Measurements from ENCODE around the gene CACNG8.
A peak's percentile ranks its signal among the peaks of the same experiment; 100 is the strongest.

CACNG8 gene

GRCh38 chr19:53960886-53961285, 1.9 kb upstream of the CACNG8 start:
- 7% methylated on average over 8 of the region's 8 CpGs for WGBS
- H3K14ac ChIP-seq (ENCODE audit: low read length in 2 of 2), result no peak overlapping the region
- no peak overlapping the region for H3K4me2 ChIP-seq (ENCODE audit: low read length, poor library complexity, severe bottlenecking)
- H3K27me3 ChIP-seq (ENCODE audit: control insufficient read depth in 1 of 2, insufficient read depth in 1 of 2, low read length in 2 of 2), result peaks cover 78 to 80% of the 10 kb centered on the region in 2 experiments
- no peak overlapping the region for H3K18ac ChIP-seq (ENCODE audit: low read depth in 1 of 2, low read length in 2 of 2)
- H3K4me1 ChIP-seq (ENCODE audit: control insufficient read depth, insufficient read depth, low read depth, low read length), result peaks cover 2% of the 10 kb centered on the region
- H3K9ac ChIP-seq (ENCODE audit: low read length), result no peak overlapping the region
- no peak overlapping the region for H2BK12ac ChIP-seq (ENCODE audit: low read length in 2 of 2)
- H4K8ac ChIP-seq (ENCODE audit: low read length), result no peak overlapping the region
- no peak overlapping the region for H2AK5ac ChIP-seq (ENCODE audit: low read length, severe bottlenecking)
- no peak overlapping the region for H3K27ac ChIP-seq (ENCODE audit: low read length, poor library complexity, severe bottlenecking)
- no peak overlapping the region for H3K23ac ChIP-seq (ENCODE audit: low read length in 2 of 2)
- H3K4me3 ChIP-seq (ENCODE audit: insufficient read depth in 1 of 2, low read depth in 1 of 2, low read length in 2 of 2), result no peak overlapping the region
- H2BK120ac ChIP-seq (ENCODE audit: low read depth, low read length), result no peak overlapping the region
- H3K36me3 ChIP-seq (ENCODE audit: control insufficient read depth in 1 of 2, insufficient read depth in 2 of 2, low read depth in 1 of 2, low read length in 2 of 2), result no peaks in the 10 kb centered on the region
- H2BK5ac ChIP-seq (ENCODE audit: low read depth, low read length, poor library complexity, severe bottlenecking), result no peak overlapping the region
- H3K79me1 ChIP-seq (replicated peaks; ENCODE audit: low read length, poor library complexity, severe bottlenecking), result no peaks in the 10 kb centered on the region
- H2AFZ ChIP-seq (ENCODE audit: low read depth, low read length), result no peak overlapping the region
- no peak overlapping the region for H3K4ac ChIP-seq (ENCODE audit: low read depth in 1 of 2, low read length in 2 of 2)
- no peak for DNase-seq
- H2BK15ac ChIP-seq (ENCODE audit: low read depth, poor library complexity, severe bottlenecking), result no peak overlapping the region
- H3K9me3 ChIP-seq (ENCODE audit: control insufficient read depth, low read length), result peaks cover 3% of the 10 kb centered on the region
- no peak overlapping the region for H4K91ac ChIP-seq (ENCODE audit: low read length)

- Histone ChIP-seq H2AK5ac (ENCODE audit: low read length, severe bottlenecking) (no peak overlapping the region), H2BK15ac (ENCODE audit: low read depth, poor library complexity, severe bottlenecking) (no peak overlapping the region), H3K4me1 (ENCODE audit: control insufficient read depth, insufficient read depth, low read depth, low read length) (peaks cover 2% of the 10 kb centered on the region), H3K18ac (ENCODE audit: low read depth in 1 of 2, low read length in 2 of 2) (no peak overlapping the region), H3K4ac (ENCODE audit: low read depth in 1 of 2, low read length in 2 of 2) (no peak overlapping the region), H2AFZ (ENCODE audit: low read depth, low read length) (no peak overlapping the region), H3K23ac (ENCODE audit: low read length in 2 of 2) (no peak overlapping the region), H3K14ac (ENCODE audit: low read length in 2 of 2) (no peak overlapping the region), H4K8ac (ENCODE audit: low read length) (no peak overlapping the region), H3K9ac (ENCODE audit: low read length) (no peak overlapping the region), H3K79me1 (replicated peaks; ENCODE audit: low read length, poor library complexity, severe bottlenecking) (no peaks in the 10 kb centered on the region), H3K36me3 (ENCODE audit: control insufficient read depth in 1 of 2, insufficient read depth in 2 of 2, low read depth in 1 of 2, low read length in 2 of 2) (no peaks in the 10 kb centered on the region), H2BK120ac (ENCODE audit: low read depth, low read length) (no peak overlapping the region), H3K9me3 (ENCODE audit: control insufficient read depth, low read length) (peaks cover 3% of the 10 kb centered on the region), H2BK12ac (ENCODE audit: low read length in 2 of 2) (no peak overlapping the region), H4K91ac (ENCODE audit: low read length) (no peak overlapping the region), H3K27ac (ENCODE audit: low read length, poor library complexity, severe bottlenecking) (no peak overlapping the region), H3K27me3 (ENCODE audit: control insufficient read depth in 1 of 2, insufficient read depth in 1 of 2, low read length in 2 of 2) (peaks cover 80% of the 10 kb centered on the region in 2 experiments), H3K4me2 (ENCODE audit: low read length, poor library complexity, severe bottlenecking) (no peak overlapping the region), H3K4me3 (ENCODE audit: insufficient read depth in 1 of 2, low read depth in 1 of 2, low read length in 2 of 2) (no peak overlapping the region), H2BK5ac (ENCODE audit: low read depth, low read length, poor library complexity, severe bottlenecking) (no peak overlapping the region)
- WGBS, result 4% methylated on average over 25 of the region's 32 CpGs
- no peak for DNase-seq
Measured at GRCh38 chr19:53961523-53962356, 997 bp upstream of the CACNG8 start.

GRCh38 chr19:53965091-53965490, 2.4 kb downstream of the CACNG8 start:
- 83% methylated on average over 11 of the region's 11 CpGs for WGBS
- H2BK15ac ChIP-seq (ENCODE audit: low read depth, poor library complexity, severe bottlenecking), result no peak overlapping the region

GRCh38 chr19:53966931-53967330, 4.2 kb downstream of the CACNG8 start:
- no peaks in the 10 kb centered on the region for H3K36me3 ChIP-seq (ENCODE audit: control insufficient read depth in 1 of 2, insufficient read depth in 2 of 2, low read depth in 1 of 2, low read length in 2 of 2)
- no peak overlapping the region for H3K23ac ChIP-seq (ENCODE audit: low read length in 2 of 2)
- no peak overlapping the region for H2BK15ac ChIP-seq (ENCODE audit: low read depth, poor library complexity, severe bottlenecking)
- DNase-seq, result no peak
- no peak overlapping the region for H2AFZ ChIP-seq (ENCODE audit: low read depth, low read length)
- no peak overlapping the region for H3K18ac ChIP-seq (ENCODE audit: low read depth in 1 of 2, low read length in 2 of 2)
- no peaks in the 10 kb centered on the region for H3K9me3 ChIP-seq (ENCODE audit: control insufficient read depth, low read length)
- H4K8ac ChIP-seq (ENCODE audit: low read length), result no peak overlapping the region
- 75% methylated on average over 7 of the region's 7 CpGs for WGBS
- H3K27me3 ChIP-seq (ENCODE audit: control insufficient read depth in 1 of 2, insufficient read depth in 1 of 2, low read length in 2 of 2), result peaks cover 29 to 45% of the 10 kb centered on the region in 2 experiments
- no peak overlapping the region for H3K4me2 ChIP-seq (ENCODE audit: low read length, poor library complexity, severe bottlenecking)
- no peak overlapping the region for H3K9ac ChIP-seq (ENCODE audit: low read length)
- no peak overlapping the region for H3K4me3 ChIP-seq (ENCODE audit: insufficient read depth in 1 of 2, low read depth in 1 of 2, low read length in 2 of 2)
- H3K4me1 ChIP-seq (ENCODE audit: control insufficient read depth, insufficient read depth, low read depth, low read length), result peaks cover 2% of the 10 kb centered on the region
- no peak overlapping the region for H3K27ac ChIP-seq (ENCODE audit: low read length, poor library complexity, severe bottlenecking)
- no peak overlapping the region for H3K14ac ChIP-seq (ENCODE audit: low read length in 2 of 2)
- H2BK120ac ChIP-seq (ENCODE audit: low read depth, low read length), result no peak overlapping the region
- H2BK5ac ChIP-seq (ENCODE audit: low read depth, low read length, poor library complexity, severe bottlenecking), result no peak overlapping the region
- no peak overlapping the region for H2BK12ac ChIP-seq (ENCODE audit: low read length in 2 of 2)
- no peak overlapping the region for H3K4ac ChIP-seq (ENCODE audit: low read depth in 1 of 2, low read length in 2 of 2)
- H3K79me1 ChIP-seq (replicated peaks; ENCODE audit: low read length, poor library complexity, severe bottlenecking), result no peaks in the 10 kb centered on the region
- no peak overlapping the region for H2AK5ac ChIP-seq (ENCODE audit: low read length, severe bottlenecking)
- H4K91ac ChIP-seq (ENCODE audit: low read length), result no peak overlapping the region

More at GRCh38 chr19:53965091-53965490, 2.4 kb downstream of the CACNG8 start:
- Histone ChIP-seq H3K4me2 (ENCODE audit: low read length, poor library complexity, severe bottlenecking) (no peak overlapping the region), H2BK12ac (ENCODE audit: low read length in 2 of 2) (no peak overlapping the region), H3K18ac (ENCODE audit: low read depth in 1 of 2, low read length in 2 of 2) (no peak overlapping the region), H3K27ac (ENCODE audit: low read length, poor library complexity, severe bottlenecking) (no peak overlapping the region), H2AFZ (ENCODE audit: low read depth, low read length) (no peak overlapping the region), H2AK5ac (ENCODE audit: low read length, severe bottlenecking) (no peak overlapping the region), H3K4me3 (ENCODE audit: insufficient read depth in 1 of 2, low read depth in 1 of 2, low read length in 2 of 2) (peak overlapping the region in 1 of 2 experiments; percentile 33), H3K14ac (ENCODE audit: low read length in 2 of 2) (no peak overlapping the region), H2BK5ac (ENCODE audit: low read depth, low read length, poor library complexity, severe bottlenecking) (no peak overlapping the region), H3K9ac (ENCODE audit: low read length) (no peak overlapping the region), H3K4me1 (ENCODE audit: control insufficient read depth, insufficient read depth, low read depth, low read length) (peaks cover 2% of the 10 kb centered on the region), H3K9me3 (ENCODE audit: control insufficient read depth, low read length) (peaks cover 3% of the 10 kb centered on the region), H3K4ac (ENCODE audit: low read depth in 1 of 2, low read length in 2 of 2) (no peak overlapping the region), H3K23ac (ENCODE audit: low read length in 2 of 2) (no peak overlapping the region), H3K79me1 (replicated peaks; ENCODE audit: low read length, poor library complexity, severe bottlenecking) (no peaks in the 10 kb centered on the region), H4K8ac (ENCODE audit: low read length) (no peak overlapping the region), H4K91ac (ENCODE audit: low read length) (no peak overlapping the region), H3K36me3 (ENCODE audit: control insufficient read depth in 1 of 2, insufficient read depth in 2 of 2, low read depth in 1 of 2, low read length in 2 of 2) (no peaks in the 10 kb centered on the region), H2BK120ac (ENCODE audit: low read depth, low read length) (no peak overlapping the region), H3K27me3 (ENCODE audit: control insufficient read depth in 1 of 2, insufficient read depth in 1 of 2, low read length in 2 of 2) (peaks cover 48 to 56% of the 10 kb centered on the region in 2 experiments)
- DNase-seq, result no peak
